ENCODE data around the gene SDCBP2. TPM values are rescaled to one million over a fixed set of nuclear protein-coding genes. Genes with fewer than 3 reads are reported as not detected.

SDCBP2 gene
- polyA plus RNA-seq, 1 donor (not counting 4 experiments of a cell fraction or from before 2014, with no cell fraction given): 36.0 TPM

DNA sequence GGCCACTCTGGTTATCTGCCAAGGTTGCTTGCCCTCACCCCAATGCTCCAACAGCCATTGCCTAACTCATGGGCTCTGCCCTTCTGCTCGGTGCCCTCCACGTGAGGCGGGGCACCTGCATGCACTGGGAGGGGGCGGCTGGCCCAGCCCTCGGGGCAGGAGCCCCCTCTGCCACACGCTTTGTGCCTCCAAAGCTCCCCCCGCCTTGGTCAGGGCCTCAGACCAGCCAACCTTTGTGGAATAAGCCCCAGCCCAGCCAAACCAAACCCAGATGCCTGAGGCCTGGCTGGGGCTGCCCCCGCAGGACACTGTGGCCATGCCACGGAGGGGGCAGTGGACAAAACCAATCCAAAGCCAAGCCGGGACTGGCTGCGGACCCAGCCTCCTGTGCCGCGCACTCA is 21.4 kb downstream of the SDCBP2 start:
- dilution Hi-C loops (cut with MboI; ENCODE audit: extremely low pct_ligation_motif_present, low sequenced_read_pairs): no loop called here
- Histone ChIP-seq H3K27me3 (ENCODE audit: control insufficient read depth, extremely low read depth, insufficient read depth, low read length) (no peaks in the 10 kb centered on the region), H3K36me3 (ENCODE audit: control insufficient read depth in 2 of 2, extremely low read depth in 1 of 2, insufficient read depth in 2 of 2, low read length in 2 of 2) (peaks cover 0 to 19% of the 10 kb centered on the region in 2 experiments), H2AFZ (ENCODE audit: control insufficient read depth, low read length) (no peak overlapping the region), H3K4me3 (ENCODE audit: control insufficient read depth in 2 of 3, extremely low read depth in 1 of 3, insufficient read depth in 2 of 3, low read depth in 1 of 3, low read length in 3 of 3) (no peak overlapping the region), H3K4me1 (ENCODE audit: control insufficient read depth, extremely low read depth, insufficient read depth, low read length) (no peaks in the 10 kb centered on the region), H3K79me2 (ENCODE audit: control insufficient read depth, insufficient read depth, low read length) (no peaks in the 10 kb centered on the region), H3K27ac (ENCODE audit: control insufficient read depth, insufficient read depth, low read length) (no peak overlapping the region), H3K4me2 (ENCODE audit: control insufficient read depth, extremely low read depth, insufficient read depth, low read depth, low read length) (no peak overlapping the region), H3K9ac (ENCODE audit: control insufficient read depth, extremely low read depth, insufficient read depth, low read length) (no peak overlapping the region), H3K9me1 (ENCODE audit: control insufficient read depth, extremely low read depth, insufficient read depth, low read length) (no peaks in the 10 kb centered on the region), H3K9me3 (ENCODE audit: control insufficient read depth, low read depth, low read length) (no peaks in the 10 kb centered on the region), H4K20me1 (ENCODE audit: control insufficient read depth, extremely low read depth, insufficient read depth, low read length) (no peaks in the 10 kb centered on the region)
- DNase-seq (ENCODE audit: low read depth, low spot score) (no peak), FAIRE-seq (no peak)
- TF ChIP-seq, protein P1, sequence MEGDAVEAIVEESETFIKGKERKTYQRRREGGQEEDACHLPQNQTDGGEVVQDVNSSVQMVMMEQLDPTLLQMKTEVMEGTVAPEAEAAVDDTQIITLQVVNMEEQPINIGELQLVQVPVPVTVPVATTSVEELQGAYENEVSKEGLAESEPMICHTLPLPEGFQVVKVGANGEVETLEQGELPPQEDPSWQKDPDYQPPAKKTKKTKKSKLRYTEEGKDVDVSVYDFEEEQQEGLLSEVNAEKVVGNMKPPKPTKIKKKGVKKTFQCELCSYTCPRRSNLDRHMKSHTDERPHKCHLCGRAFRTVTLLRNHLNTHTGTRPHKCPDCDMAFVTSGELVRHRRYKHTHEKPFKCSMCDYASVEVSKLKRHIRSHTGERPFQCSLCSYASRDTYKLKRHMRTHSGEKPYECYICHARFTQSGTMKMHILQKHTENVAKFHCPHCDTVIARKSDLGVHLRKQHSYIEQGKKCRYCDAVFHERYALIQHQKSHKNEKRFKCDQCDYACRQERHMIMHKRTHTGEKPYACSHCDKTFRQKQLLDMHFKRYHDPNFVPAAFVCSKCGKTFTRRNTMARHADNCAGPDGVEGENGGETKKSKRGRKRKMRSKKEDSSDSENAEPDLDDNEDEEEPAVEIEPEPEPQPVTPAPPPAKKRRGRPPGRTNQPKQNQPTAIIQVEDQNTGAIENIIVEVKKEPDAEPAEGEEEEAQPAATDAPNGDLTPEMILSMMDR (optimal IDR thresholded peaks at IDR 0.05 in 1 of 3, IDR thresholded peaks at IDR 0.05 in 1 of 3, conservative IDR thresholded peaks at IDR 0.05 in 1 of 3; ENCODE audit: extremely low read depth in 1 of 3, insufficient read depth in 2 of 3, low read length in 3 of 3): no peak
- no peak for TF ChIP-seq EZH2 (IDR thresholded peaks at IDR 0.05; ENCODE audit: low read length)

DNA sequence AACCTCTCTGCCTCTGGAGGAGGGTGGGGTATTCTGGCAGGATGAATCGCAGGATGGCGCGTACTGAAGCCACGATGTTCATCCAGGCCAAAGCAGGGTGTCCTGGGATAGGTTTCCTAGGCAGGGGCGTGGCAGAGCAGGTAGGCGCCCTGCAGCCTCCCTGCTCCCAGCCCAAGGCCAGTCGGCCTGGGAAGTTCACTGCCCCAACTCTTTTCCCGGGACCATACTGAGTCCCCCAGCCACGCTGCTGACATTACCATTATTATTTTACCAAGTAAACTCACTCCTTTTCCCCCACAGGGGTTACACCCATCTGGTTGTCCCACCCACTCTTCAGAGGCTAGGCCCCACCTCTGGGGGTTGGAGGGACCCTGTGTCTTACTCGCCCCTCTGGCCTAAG is 21.8 kb downstream of the SDCBP2 start:
- dilution Hi-C loops (cut with MboI; ENCODE audit: extremely low pct_ligation_motif_present, low sequenced_read_pairs): no loop called here
- no peak for DNase-seq (ENCODE audit: low read depth, low spot score)
- no peaks in the 10 kb centered on the region for H3K4me1 ChIP-seq (ENCODE audit: control insufficient read depth, extremely low read depth, insufficient read depth, low read length)
- H3K36me3 ChIP-seq (ENCODE audit: control insufficient read depth in 2 of 2, extremely low read depth in 1 of 2, insufficient read depth in 2 of 2, low read length in 2 of 2): peaks cover 0 to 17% of the 10 kb centered on the region in 2 experiments
- TF ChIP-seq, protein P1 (optimal IDR thresholded peaks at IDR 0.05 in 1 of 3, IDR thresholded peaks at IDR 0.05 in 1 of 3, conservative IDR thresholded peaks at IDR 0.05 in 1 of 3; ENCODE audit: extremely low read depth in 1 of 3, insufficient read depth in 2 of 3, low read length in 3 of 3): no peak
- TF ChIP-seq EZH2 (IDR thresholded peaks at IDR 0.05; ENCODE audit: low read length): no peak
- no peak overlapping the region for H3K4me3 ChIP-seq (ENCODE audit: control insufficient read depth in 2 of 3, extremely low read depth in 1 of 3, insufficient read depth in 2 of 3, low read depth in 1 of 3, low read length in 3 of 3)
- no peak overlapping the region for H3K9ac ChIP-seq (ENCODE audit: control insufficient read depth, extremely low read depth, insufficient read depth, low read length)
- no peaks in the 10 kb centered on the region for H3K79me2 ChIP-seq (ENCODE audit: control insufficient read depth, insufficient read depth, low read length)
- H4K20me1 ChIP-seq (ENCODE audit: control insufficient read depth, extremely low read depth, insufficient read depth, low read length): no peaks in the 10 kb centered on the region
- H3K9me3 ChIP-seq (ENCODE audit: control insufficient read depth, low read depth, low read length): no peaks in the 10 kb centered on the region
- no peak overlapping the region for H3K27ac ChIP-seq (ENCODE audit: control insufficient read depth, insufficient read depth, low read length)
- H2AFZ ChIP-seq (ENCODE audit: control insufficient read depth, low read length): no peak overlapping the region
- H3K27me3 ChIP-seq (ENCODE audit: control insufficient read depth, extremely low read depth, insufficient read depth, low read length): no peaks in the 10 kb centered on the region
- H3K9me1 ChIP-seq (ENCODE audit: control insufficient read depth, extremely low read depth, insufficient read depth, low read length): no peaks in the 10 kb centered on the region
- no peak overlapping the region for H3K4me2 ChIP-seq (ENCODE audit: control insufficient read depth, extremely low read depth, insufficient read depth, low read depth, low read length)
- FAIRE-seq: no peak

All from keratinocyte (primary cell).